H1 (cell line): ENCODE results near the gene BTC. TPM values are rescaled to one million over a fixed set of nuclear protein-coding genes. Genes with fewer than 3 reads are reported as not detected.

ENCODE experiments used
- CTCF ChIA-PET: fragments of 300-600 bp; sonication (Branson Sonifier 250); formaldehyde crosslinking; loops from one replicate; lab custom pipeline; 2021; ENCODE audit not compliant: partially characterized antibody; lab: Charles Lee
- POLR2A ChIA-PET: fragments of 300-600 bp; sonication (Branson Sonifier 250); formaldehyde crosslinking; loops from one replicate; lab custom pipeline; 2021; ENCODE audit warnings: inconsistent platforms; ENCODE audit not compliant: partially characterized antibody; lab: Charles Lee
- DNase-seq, 2 experiments: peaks; one replicate each; pipeline versions ENCODE4 v3.0.0 to v3.0.0-alpha.2; 2010 to 2022; ENCODE audit warnings: low spot score in 2 of 2, low read depth in 1 of 2, mixed read lengths in 1 of 2
- FAIRE-seq: peaks from 2 replicates; lab custom pipeline; 2011; peaks lifted over from hg19 to GRCh38; lab: Jason Lieb, UNC
- H2AFZ ChIP-seq: 2 replicates; pipeline ENCODE4 v1.8.1; 2012; ENCODE audit warnings: low read length, inconsistent platforms
- H2AK5ac ChIP-seq: 2 replicates; pipeline ENCODE4 v1.6.1; 2013; ENCODE audit warnings: low read depth, low read length
- H2BK120ac ChIP-seq: replicated peaks from 2 replicates; pipeline ENCODE3; 2013; ENCODE audit warnings: low read depth, low read length, inconsistent platforms
- H2BK12ac ChIP-seq: 2 replicates; pipeline ENCODE4 v1.6.1; 2013; ENCODE audit warnings: low read depth, low read length
- H2BK15ac ChIP-seq: 2 replicates; pipeline ENCODE4 v1.6.1; 2013; ENCODE audit warnings: low read length
- H2BK20ac ChIP-seq: 2 replicates; pipeline ENCODE4 v1.6.1; 2013; ENCODE audit warnings: low read length
- H2BK5ac ChIP-seq: 2 replicates; pipeline ENCODE4 v1.6.1; 2013; ENCODE audit warnings: low read depth, low read length
- H3K14ac ChIP-seq: 2 replicates; pipeline ENCODE4 v1.6.1; 2013; ENCODE audit warnings: inconsistent platforms; ENCODE audit not compliant: insufficient read length
- H3K18ac ChIP-seq: 2 replicates; pipeline ENCODE4 v1.6.1; 2013; ENCODE audit warnings: low read length; ENCODE audit errors: extremely low read depth
- H3K23ac ChIP-seq: 2 replicates; pipeline ENCODE4 v1.6.1; 2013; ENCODE audit warnings: inconsistent platforms; ENCODE audit not compliant: insufficient read length
- H3K23me2 ChIP-seq: 2 replicates; pipeline ENCODE4 v1.6.1; 2013; ENCODE audit warnings: low read depth, low read length
- H3K27ac ChIP-seq: 2 replicates; pipeline ENCODE4 v1.6.1; 2011; ENCODE audit warnings: low read depth, low read length, inconsistent platforms
- H3K27me3 ChIP-seq, 4 experiments: replicated peaks in 1 of 4; 1 replicate in 1 of 4; 2 replicates in 3 of 4; pipeline versions ENCODE4 v1.6.1 to v1.8.1; 2011 to 2013; ENCODE audit warnings: low read length in 3 of 4, mild to moderate bottlenecking in 3 of 4, inconsistent platforms in 2 of 4, mixed read lengths in 2 of 4, moderate library complexity in 1 of 4; ENCODE audit not compliant: control insufficient read depth in 3 of 4, insufficient read depth in 3 of 4; ENCODE audit errors: extremely low read depth in 1 of 4
- H3K36me3 ChIP-seq, 4 experiments: 2 replicates each; pipeline versions ENCODE4 v1.6.1 to v1.8.1; 2011 to 2013; ENCODE audit warnings: mild to moderate bottlenecking in 4 of 4, low read length in 3 of 4, moderate library complexity in 2 of 4, control low read depth in 1 of 4, inconsistent platforms in 1 of 4; ENCODE audit not compliant: insufficient read depth in 4 of 4, control insufficient read depth in 2 of 4
- H3K4ac ChIP-seq: replicated peaks from 2 replicates; pipeline ENCODE3; 2013; ENCODE audit warnings: low read length, low read depth, mixed read lengths, inconsistent platforms; ENCODE audit not compliant: insufficient read length
- H3K4me1 ChIP-seq, 4 experiments: replicated peaks in 1 of 4; 1 replicate in 1 of 4; 2 replicates in 3 of 4; pipeline versions ENCODE4 v1.6.1 to v1.8.1; 2011 to 2013; ENCODE audit warnings: low read length in 3 of 4, inconsistent platforms in 2 of 4, mixed read lengths in 1 of 4; ENCODE audit not compliant: insufficient read depth in 4 of 4, control insufficient read depth in 3 of 4
- H3K4me2 ChIP-seq, 2 experiments: 2 replicates each; pipeline versions ENCODE4 v1.6.1 to v1.8.1; 2011 to 2013; ENCODE audit warnings: low read depth in 2 of 2, low read length in 2 of 2, control low read depth in 1 of 2, inconsistent platforms in 1 of 2, mild to moderate bottlenecking in 1 of 2; ENCODE audit not compliant: insufficient read depth in 1 of 2
- H3K4me3 ChIP-seq, 4 experiments: fragments of 200-600, 300-600 bp in 1 of 4; sonication (generic), shearing (Covaris generic), sonication (Bioruptor Twin) in 1 of 4; 2 replicates each; pipeline versions ENCODE4 v1.5.1 to v1.8.1; 2011 to 2016; ENCODE audit warnings: low read length in 4 of 4, low read depth in 3 of 4, control low read depth in 2 of 4, inconsistent platforms in 2 of 4, mild to moderate bottlenecking in 2 of 4, mixed read lengths in 1 of 4, moderate library complexity in 1 of 4; ENCODE audit not compliant: insufficient read depth in 2 of 4; ENCODE audit errors: extremely low read depth in 1 of 4
- H3K56ac ChIP-seq: replicated peaks from 2 replicates; pipeline ENCODE3; 2013; ENCODE audit warnings: low read depth, mild to moderate bottlenecking, mixed read lengths, low read length, inconsistent platforms; ENCODE audit not compliant: insufficient read length
- H3K79me1 ChIP-seq: 2 replicates; pipeline ENCODE4 v1.6.1; 2013; ENCODE audit warnings: low read depth, low read length, control low read depth
- H3K79me2 ChIP-seq, 2 experiments: 2 replicates each; pipeline versions ENCODE4 v1.6.1 to v1.8.1; 2012 to 2013; ENCODE audit warnings: low read length in 2 of 2, mild to moderate bottlenecking in 2 of 2, inconsistent platforms in 1 of 2; ENCODE audit not compliant: insufficient read depth in 2 of 2, control insufficient read depth in 1 of 2
- H3K9ac ChIP-seq, 4 experiments: replicated peaks in 1 of 4; 1 replicate in 1 of 4; 2 replicates in 3 of 4; pipeline versions ENCODE4 v1.6.1 to v1.8.1; 2011 to 2013; ENCODE audit warnings: low read depth in 3 of 4, low read length in 3 of 4, control low read depth in 2 of 4, mild to moderate bottlenecking in 2 of 4, moderate library complexity in 2 of 4, inconsistent platforms in 1 of 4; ENCODE audit errors: extremely low read depth in 1 of 4
- H3K9me3 ChIP-seq, 2 experiments: 2 replicates each; pipeline versions ENCODE4 v1.6.1 to v1.8.1; 2012 to 2013; ENCODE audit warnings: mild to moderate bottlenecking in 2 of 2, moderate library complexity in 2 of 2, control low read depth in 1 of 2, inconsistent platforms in 1 of 2, low read depth in 1 of 2, low read length in 1 of 2, mixed read lengths in 1 of 2; ENCODE audit not compliant: insufficient read depth in 2 of 2
- H4K20me1 ChIP-seq, 2 experiments: replicated peaks in 1 of 2; 2 replicates each; pipeline versions ENCODE3 to v1.8.1; 2011 to 2013; ENCODE audit warnings: inconsistent platforms in 2 of 2, low read length in 2 of 2, mild to moderate bottlenecking in 1 of 2; ENCODE audit not compliant: insufficient read depth in 2 of 2, control insufficient read depth in 1 of 2
- H4K5ac ChIP-seq: 2 replicates; pipeline ENCODE4 v1.6.1; 2013; ENCODE audit warnings: low read length, low read depth, mixed read lengths, inconsistent platforms; ENCODE audit not compliant: insufficient read length
- H4K8ac ChIP-seq: 2 replicates; pipeline ENCODE4 v1.8.0; 2013; ENCODE audit warnings: mild to moderate bottlenecking, moderate library complexity, low read length, inconsistent platforms; ENCODE audit not compliant: insufficient read depth; ENCODE audit errors: extremely low read depth
- H4K91ac ChIP-seq: replicated peaks from 2 replicates; pipeline ENCODE3; 2013; ENCODE audit warnings: low read length, mixed read lengths, inconsistent platforms; ENCODE audit not compliant: insufficient read length
- CBX8 ChIP-seq: fragments of 300-800, 300-1000 bp; sonication (generic); IDR thresholded peaks from 2 replicates; pipeline ENCODE4 v1.7.1; 2016; ENCODE audit warnings: low read depth, low read length, borderline replicate concordance
- CEBPB ChIP-seq: IDR thresholded peaks from 2 replicates; pipeline ENCODE4 v1.6.1; 2012; ENCODE audit warnings: low read depth, low read length
- FOSL1 ChIP-seq: IDR thresholded peaks from 2 replicates; pipeline ENCODE4 v1.6.1; 2011; ENCODE audit warnings: mild to moderate bottlenecking, low read depth, low read length, moderate library complexity; ENCODE audit not compliant: insufficient read depth
- GABPA ChIP-seq: IDR thresholded peaks from 2 replicates; pipeline ENCODE4 v1.6.1; 2011; ENCODE audit warnings: mild to moderate bottlenecking, low read length, moderate library complexity, borderline replicate concordance; ENCODE audit not compliant: insufficient read depth
- JUND ChIP-seq: IDR thresholded peaks from 2 replicates; pipeline ENCODE4 v1.6.1; 2011; ENCODE audit warnings: mild to moderate bottlenecking, improper control_type of control experiment, low read length
- KDM4A ChIP-seq: IDR thresholded peaks from one replicate; pipeline ENCODE4 v1.7.1; 2012; ENCODE audit warnings: low read depth, mild to moderate bottlenecking, moderate library complexity, low read length, inconsistent platforms; ENCODE audit not compliant: severe bottlenecking
- NANOG ChIP-seq: IDR thresholded peaks from 2 replicates; pipeline ENCODE4 v1.6.1; 2011; ENCODE audit warnings: low read length, low read depth, mild to moderate bottlenecking, inconsistent platforms; ENCODE audit not compliant: insufficient read depth, poor library complexity, severe bottlenecking
- polyA plus RNA-seq, 7 experiments: library from polyadenylated mRNA; depleted of rRNA in 3 of 7; stranded (reverse) in 5 of 7; unstranded in 2 of 7; fragments of >200 nt in 5 of 7; fragments of 200-250 nt in 2 of 7; gene quantifications; 1 replicate in 5 of 7; 2 replicates in 1 of 7; 4 replicates in 1 of 7; pipeline versions ENCODE4 v1.2.1 to v1.2.3, GENCODE V29; 2011 to 2013; ENCODE audit warnings: missing spikeins in 2 of 7, mixed read lengths in 2 of 7
- total RNA-seq: library from RNA; stranded (reverse); fragmentation: NEBNext Ultra II Directional; extraction: Animal tissue kit (Norgen Biotek cat#: 25700); gene quantifications from 2 replicates; pipeline ENCODE4 v1.2.1, GENCODE V29; 2021

BTC gene
- total and polyA plus RNA-seq, 2 of the 8 experiments (the other 6 are each of a cell fraction or from before 2014, with no cell fraction given) = 0.09 TPM; not detected in 1

GRCh38 chr4:74752798-74753197, 41.5 kb downstream of the BTC start:
- no peak for FAIRE-seq
- H3K4ac ChIP-seq = no peak overlapping the region
- H2BK120ac ChIP-seq = no peak overlapping the region
- no peaks in the 10 kb centered on the region for H3K79me1 ChIP-seq
- H3K23me2 ChIP-seq = no peaks in the 10 kb centered on the region
- no peak overlapping the region for H3K23ac ChIP-seq
- TF ChIP-seq CBX8 (no peak), CEBPB (no peak), NANOG (no peak), JUND (no peak), GABPA (no peak), FOSL1 (no peak), KDM4A (no peak)
- TF ChIP-seq, all 59 proteins: peak for 0
- H3K27me3 ChIP-seq = no peaks in the 10 kb centered on the region
- no peak overlapping the region for H4K5ac ChIP-seq
- no peak overlapping the region for H3K18ac ChIP-seq
- no peak overlapping the region for H2BK15ac ChIP-seq
- H3K14ac ChIP-seq = no peak overlapping the region
- no peak overlapping the region for H4K8ac ChIP-seq
- CTCF ChIA-PET = interaction anchor here (1.0 to 1.3 kb wide), 2 partner anchors 11 to 78 kb away, joined by 3 read pairs; no protein-coding TSS in a partner anchor
- no peaks in the 10 kb centered on the region for H3K9me3 ChIP-seq
- H2AFZ ChIP-seq = no peak overlapping the region
- no peak overlapping the region for H3K4me2 ChIP-seq
- DNase-seq = no peak
- no peak overlapping the region for H2BK20ac ChIP-seq
- no peak overlapping the region for H2BK5ac ChIP-seq
- no peak overlapping the region for H3K56ac ChIP-seq
- no peak overlapping the region for H2AK5ac ChIP-seq
- H3K4me3 ChIP-seq = no peak overlapping the region
- H3K79me2 ChIP-seq = no peaks in the 10 kb centered on the region
- H2BK12ac ChIP-seq = no peak overlapping the region
- POLR2A ChIA-PET = no interaction called here
- H3K36me3 ChIP-seq = no peaks in the 10 kb centered on the region
- no peak overlapping the region for H3K27ac ChIP-seq
- no peak overlapping the region for H3K9ac ChIP-seq
- no peaks in the 10 kb centered on the region for H4K20me1 ChIP-seq
- H3K4me1 ChIP-seq = no peaks in the 10 kb centered on the region
- no peak overlapping the region for H4K91ac ChIP-seq
